Measurements from ENCODE around the gene NUDT9.
"Not testable (repeated sequence)": the region's sequence is repeated elsewhere in the genome, so short reads cannot be mapped to it uniquely, and the experiment has no call there.

- not testable (repeated sequence) for TF ChIP-seq POLR2A, CTCF (IDR thresholded peaks at IDR 0.05)
Measured at GRCh38 chr4:87390055-87390454, 32.3 kb upstream of the NUDT9 start.

Data from thyroid gland (tissue), 4 donors.